ENCODE measurements around the gene LETM1. TPM values are rescaled to one million over a fixed set of nuclear protein-coding genes. Genes with fewer than 3 reads are reported as not detected.
A peak's percentile ranks its signal among the peaks of the same experiment; 100 is the strongest.

LETM1 gene
- 10 to 100 TPM; 31.0 to 42.9 (median 32.5) TPM for total RNA-seq

- Histone ChIP-seq H3K36me3 (no peaks in the 10 kb centered on the region), H3K4me1 (no peaks in the 10 kb centered on the region), H3K4me3 (peak within 1 kb of the TSS; percentile 87 to 98 (median 91)), H3K27ac (peak within 1 kb of the TSS; percentile 77 to 82), H3K27me3 (no peaks in the 10 kb centered on the region), H3K9me3 (no peaks in the 10 kb centered on the region)
- DNase-seq (ENCODE audit: low spot score in 2 of 2) = peak; percentile 95 to 96
- TF ChIP-seq POLR2A (IDR thresholded peaks at IDR 0.05) = peak; percentile 34
- TF ChIP-seq CTCF (IDR thresholded peaks at IDR 0.05) = no peak
- peak; percentile 53 to 66 (median 54) for TF ChIP-seq POLR2AphosphoS5 (IDR thresholded peaks at IDR 0.05)
- intact Hi-C loops (cut with DNase I; ENCODE audit: low total_unique reads) = no loop called here
These were observed at the start of gene LETM1 for GRCh38 chr4:1856071-1856942. Gene LETM1 (minus strand): TSS chr4:1856156. CDS start chr4:1855950, 206 bp downstream.

- Histone ChIP-seq H3K4me3 (no peak overlapping the region), H3K4me1 (no peaks in the 10 kb centered on the region), H3K27me3 (no peaks in the 10 kb centered on the region), H3K27ac (no peak overlapping the region), H3K36me3 (no peaks in the 10 kb centered on the region), H3K9me3 (no peaks in the 10 kb centered on the region)
- intact Hi-C loops (cut with DNase I; ENCODE audit: low total_unique reads) = loop anchor here (10.0 kb wide), 1 partner anchor 149 kb away; no protein-coding TSS in a partner anchor
- no peak for DNase-seq (ENCODE audit: low spot score in 2 of 2)
- TF ChIP-seq POLR2AphosphoS5 (IDR thresholded peaks at IDR 0.05) = no peak
- TF ChIP-seq CTCF (IDR thresholded peaks at IDR 0.05) = no peak
- no peak for TF ChIP-seq POLR2A (IDR thresholded peaks at IDR 0.05)
These were observed 48.1 kb upstream of the LETM1 start for GRCh38 chr4:1904042-1904441.

- intact Hi-C loops (cut with DNase I; ENCODE audit: low total_unique reads) = loop anchor here (10.0 kb wide), 1 partner anchor 148 kb away; no protein-coding TSS in a partner anchor
- H3K4me3 ChIP-seq = no peak overlapping the region
- H3K4me1 ChIP-seq = no peaks in the 10 kb centered on the region
- no peak for TF ChIP-seq CTCF (IDR thresholded peaks at IDR 0.05)
- no peak for TF ChIP-seq POLR2AphosphoS5 (IDR thresholded peaks at IDR 0.05)
- no peaks in the 10 kb centered on the region for H3K27me3 ChIP-seq
- H3K9me3 ChIP-seq = no peaks in the 10 kb centered on the region
- H3K27ac ChIP-seq = no peak overlapping the region
- no peak for DNase-seq (ENCODE audit: low spot score in 2 of 2)
- H3K36me3 ChIP-seq = no peaks in the 10 kb centered on the region
These were observed 47.1 kb upstream of the LETM1 start for GRCh38 chr4:1903035-1903434.

GRCh38 chr4:1902243-1902642 lies 46.3 kb upstream of the LETM1 start:
- intact Hi-C loops (cut with DNase I; ENCODE audit: low total_unique reads) = loop anchor here (10.0 kb wide), 1 partner anchor 147 kb away; no protein-coding TSS in a partner anchor
- Histone ChIP-seq H3K36me3 (no peaks in the 10 kb centered on the region), H3K4me3 (no peak overlapping the region), H3K27ac (no peak overlapping the region), H3K9me3 (no peaks in the 10 kb centered on the region), H3K4me1 (no peaks in the 10 kb centered on the region), H3K27me3 (no peaks in the 10 kb centered on the region)
- TF ChIP-seq POLR2AphosphoS5 (IDR thresholded peaks at IDR 0.05) (no peak), CTCF (IDR thresholded peaks at IDR 0.05) (no peak), POLR2A (IDR thresholded peaks at IDR 0.05) (no peak)
- no peak for DNase-seq (ENCODE audit: low spot score in 2 of 2)

- TF ChIP-seq POLR2AphosphoS5 (IDR thresholded peaks at IDR 0.05) (no peak), POLR2A (IDR thresholded peaks at IDR 0.05) (no peak), CTCF (IDR thresholded peaks at IDR 0.05) (no peak)
- Histone ChIP-seq H3K36me3 (no peaks in the 10 kb centered on the region), H3K4me1 (no peaks in the 10 kb centered on the region), H3K27ac (no peak overlapping the region), H3K27me3 (no peaks in the 10 kb centered on the region), H3K9me3 (no peaks in the 10 kb centered on the region), H3K4me3 (no peak overlapping the region)
- intact Hi-C loops (cut with DNase I; ENCODE audit: low total_unique reads) = loop anchor here (10.0 kb wide), 1 partner anchor 146 kb away; no protein-coding TSS in a partner anchor
- no peak for DNase-seq (ENCODE audit: low spot score in 2 of 2)
These were observed 45.2 kb upstream of the LETM1 start for GRCh38 chr4:1901127-1901526.
